ENCODE measurements around the gene HOXD11.

HOXD11 gene

GRCh38 chr2:176106581-176107539 lies at the start of gene HOXD11:
HOXD11 (plus strand) TSS chr2:176107280; CDS start chr2:176107356, 76 bp downstream.
- no peak for DNase-seq (ENCODE audit: low read depth in 2 of 2)

- no peak for DNase-seq (ENCODE audit: low read depth in 2 of 2)
These were observed 43.1 kb upstream of the HOXD11 start for GRCh38 chr2:176063958-176064357.

GRCh38 chr2:176066645-176067588 lies 40.2 kb upstream of the HOXD11 start:
- no peak for DNase-seq (ENCODE audit: low read depth in 2 of 2)

GRCh38 chr2:176067589-176068418 lies 39.3 kb upstream of the HOXD11 start:
- no peak for DNase-seq (ENCODE audit: low read depth in 2 of 2)

- no peak for DNase-seq (ENCODE audit: low read depth in 2 of 2)
These were observed 38.7 kb upstream of the HOXD11 start for GRCh38 chr2:176068419-176068832.

- no peak for DNase-seq (ENCODE audit: low read depth in 2 of 2)
These were observed 35.5 kb upstream of the HOXD11 start for GRCh38 chr2:176071330-176072291.

GRCh38 chr2:176072292-176072669 lies 34.8 kb upstream of the HOXD11 start:
- no peak for DNase-seq (ENCODE audit: low read depth in 2 of 2)

GRCh38 chr2:176072951-176073904 lies 33.9 kb upstream of the HOXD11 start:
- no peak for DNase-seq (ENCODE audit: low read depth in 2 of 2)

- no peak for DNase-seq (ENCODE audit: low read depth in 2 of 2)
These were observed 32.1 kb upstream of the HOXD11 start for GRCh38 chr2:176074919-176075425.

GRCh38 chr2:176075481-176075880 lies 31.6 kb upstream of the HOXD11 start:
- DNase-seq (ENCODE audit: low read depth in 2 of 2) = no peak

- no peak for DNase-seq (ENCODE audit: low read depth in 2 of 2)
These were observed 31.0 kb upstream of the HOXD11 start for GRCh38 chr2:176076063-176076462.

GRCh38 chr2:176076796-176077195 lies 30.3 kb upstream of the HOXD11 start:
- no peak for DNase-seq (ENCODE audit: low read depth in 2 of 2)

- DNase-seq (ENCODE audit: low read depth in 2 of 2) = no peak
These were observed 28.4 kb upstream of the HOXD11 start for GRCh38 chr2:176078541-176079284.

GRCh38 chr2:176079285-176079830 lies 27.7 kb upstream of the HOXD11 start:
- no peak for DNase-seq (ENCODE audit: low read depth in 2 of 2)

GRCh38 chr2:176079831-176080539 lies 27.1 kb upstream of the HOXD11 start:
- DNase-seq (ENCODE audit: low read depth in 2 of 2) = no peak

- no peak for DNase-seq (ENCODE audit: low read depth in 2 of 2)
These were observed 26.3 kb upstream of the HOXD11 start for GRCh38 chr2:176080540-176081375.

Measured in stimulated activated CD4-positive, alpha-beta T cell treated with anti-CD3 and anti-CD28 coated beads, Interleukin-1b, Interleukin-23, amount 100 ng/mL, for 4 hours (primary cell).